Mesothelial cell of epicardium (in vitro differentiated cells): ENCODE data around the gene OPA3. TPM values are rescaled to one million over a fixed set of nuclear protein-coding genes. Genes with fewer than 3 reads are reported as not detected.

ENCODE experiments used
- DNase-seq, 2 experiments: peaks; one replicate each; pipeline ENCODE4 v3.0.0; 2021; ENCODE audit warnings: low spot score in 2 of 2; ENCODE audit not compliant: unreplicated experiment in 2 of 2
- H3K27ac Mint-ChIP-seq: 2 replicates; pipeline ENCODE4 v1.8.0; 2021; ENCODE audit warnings: mixed read lengths
- H3K27me3 Mint-ChIP-seq: 2 replicates; pipeline ENCODE4 v1.8.0; 2021; ENCODE audit warnings: low read depth, mixed read lengths
- H3K36me3 Mint-ChIP-seq: 2 replicates; pipeline ENCODE4 v1.8.0; 2021; ENCODE audit warnings: mixed read lengths
- H3K4me1 Mint-ChIP-seq: 2 replicates; pipeline ENCODE4 v1.8.0; 2021; ENCODE audit warnings: mixed read lengths
- H3K4me3 Mint-ChIP-seq: 2 replicates; pipeline ENCODE4 v1.8.0; 2021; ENCODE audit warnings: mild to moderate bottlenecking, moderate library complexity, mixed read lengths
- H3K9me3 Mint-ChIP-seq: 2 replicates; pipeline ENCODE4 v1.8.0; 2021; ENCODE audit warnings: mixed read lengths
- CTCF ChIP-seq: fragments of 200-600 bp; sonication (generic); IDR thresholded peaks from one replicate; pipeline ENCODE4 v1.5.0; 2021; ENCODE audit warnings: antibody characterized with exemption; ENCODE audit not compliant: unreplicated experiment
- total RNA-seq: library from RNA; stranded (reverse); gene quantifications from 3 replicates; pipeline ENCODE4 v1.2.1, GENCODE V29; 2021

The OPA3 gene
- total RNA-seq, 1 donor from 2014 or later = 11.6 TPM

- DNase-seq = no peak
- H3K36me3 Mint-ChIP-seq = no peaks in the 10 kb centered on the region
- peaks cover 44% of the 10 kb centered on the region for H3K27me3 Mint-ChIP-seq
- TF ChIP-seq CTCF = no peak
- no peaks in the 10 kb centered on the region for H3K9me3 Mint-ChIP-seq
- peaks cover 4% of the 10 kb centered on the region for H3K4me1 Mint-ChIP-seq
- no peak overlapping the region for H3K4me3 Mint-ChIP-seq
- no peak overlapping the region for H3K27ac Mint-ChIP-seq
Measured at GRCh38 chr19:45589768-45590167, 5.2 kb upstream of the OPA3 start.

- TF ChIP-seq CTCF = no peak
Measured at GRCh38 chr19:45587873-45588272, 3.3 kb upstream of the OPA3 start.

GRCh38 chr19:45585158-45585577 lies 566 bp upstream of the OPA3 start:
- TF ChIP-seq CTCF = no peak
- Mint-ChIP-seq H3K27me3 (peaks cover 15% of the 10 kb centered on the region), H3K4me1 (peaks cover 10% of the 10 kb centered on the region), H3K9me3 (no peaks in the 10 kb centered on the region), H3K36me3 (no peaks in the 10 kb centered on the region), H3K4me3 (peak overlapping the region; percentile 92), H3K27ac (peak overlapping the region; percentile 99)
- DNase-seq = no peak

More at GRCh38 chr19:45587873-45588272, 3.3 kb upstream of the OPA3 start:
- Mint-ChIP-seq H3K27ac (no peak overlapping the region), H3K4me3 (no peak overlapping the region), H3K9me3 (no peaks in the 10 kb centered on the region), H3K4me1 (peaks cover 10% of the 10 kb centered on the region), H3K27me3 (peaks cover 38% of the 10 kb centered on the region), H3K36me3 (no peaks in the 10 kb centered on the region)
- no peak for DNase-seq

- no peak for TF ChIP-seq CTCF
- no peak for DNase-seq
- no peaks in the 10 kb centered on the region for H3K27me3 Mint-ChIP-seq
- H3K27ac Mint-ChIP-seq = no peak overlapping the region
- H3K4me1 Mint-ChIP-seq = peaks cover 30% of the 10 kb centered on the region
- H3K36me3 Mint-ChIP-seq = no peaks in the 10 kb centered on the region
- H3K9me3 Mint-ChIP-seq = no peaks in the 10 kb centered on the region
- H3K4me3 Mint-ChIP-seq = no peak overlapping the region
Measured at GRCh38 chr19:45581576-45581975, 3.0 kb downstream of the OPA3 start.

GRCh38 chr19:45578861-45579260 lies 5.7 kb downstream of the OPA3 start:
- no peak for TF ChIP-seq CTCF
- no peaks in the 10 kb centered on the region for H3K36me3 Mint-ChIP-seq
- H3K4me3 Mint-ChIP-seq = no peak overlapping the region
- no peaks in the 10 kb centered on the region for H3K27me3 Mint-ChIP-seq
- H3K4me1 Mint-ChIP-seq = peaks cover 23% of the 10 kb centered on the region
- H3K9me3 Mint-ChIP-seq = no peaks in the 10 kb centered on the region
- DNase-seq = no peak
- peak overlapping the region; percentile 20 for H3K27ac Mint-ChIP-seq
